Esophagus muscularis mucosa (tissue), 4 donors: ENCODE results near the gene RAD18. TPM values are rescaled to one million over a fixed set of nuclear protein-coding genes. Genes with fewer than 3 reads are reported as not detected.

Source experiments
- DNase-seq: peaks from one replicate; pipeline ENCODE4 v3.0.0-alpha.2; 2017; ENCODE audit errors: extremely low spot score
- H3K27ac ChIP-seq, 4 donors: fragments of 200-600 bp; sonication (generic); replicated peaks in 1 of 4; 1 replicate in 3 of 4; 2 replicates in 1 of 4; pipeline ENCODE4 v1.5.1; 2016 to 2019; ENCODE audit warnings: mild to moderate bottlenecking in 1 of 4
- H3K27me3 ChIP-seq, 4 donors: fragments of 200-600 bp; sonication (generic); one replicate each; pipeline versions ENCODE4 v1.5.1 to v1.6.0; 2016 to 2019
- H3K36me3 ChIP-seq, 4 donors: fragments of 200-600 bp; sonication (generic); one replicate each; pipeline ENCODE4 v1.5.1; 2016 to 2019
- H3K4me1 ChIP-seq, 4 donors: fragments of 200-600 bp; sonication (generic); one replicate each; pipeline ENCODE4 v1.5.1; 2016 to 2019
- H3K4me3 ChIP-seq, 4 donors: fragments of 200-600 bp; sonication (generic); 1 replicate in 2 of 4; 2 replicates in 2 of 4; pipeline ENCODE4 v1.5.1; 2016 to 2019; ENCODE audit warnings: mild to moderate bottlenecking in 4 of 4, moderate library complexity in 1 of 4
- H3K9me3 ChIP-seq, 4 donors: fragments of 200-600 bp; sonication (generic); 1 replicate in 3 of 4; 2 replicates in 1 of 4; pipeline ENCODE4 v1.5.1; 2016 to 2019
- EP300 ChIP-seq: sonication (generic); formaldehyde crosslinking; IDR thresholded peaks from one replicate; pipeline ENCODE4 v1.6.1; 2017; ENCODE audit warnings: antibody characterized with exemption
- POLR2A ChIP-seq: fragments of 450-650 bp; IDR thresholded peaks from one replicate; pipeline ENCODE4 v1.6.1; 2017; ENCODE audit warnings: antibody characterized with exemption, moderate library complexity, mild to moderate bottlenecking, low read depth
- POLR2AphosphoS5 ChIP-seq, 2 donors: sonication (generic); formaldehyde crosslinking; IDR thresholded peaks; one replicate each; pipeline ENCODE4 v1.6.1; 2017; ENCODE audit warnings: antibody characterized with exemption in 2 of 2
- WGBS: methylation state at CpG from one replicate; pipeline ENCODE4 v1.1.5; 2018; 5-methylcytosine and 5-hydroxymethylcytosine counted together
- intact Hi-C: fragments of 100-400 bp; cut with DNase I; formaldehyde crosslinking; loops from one replicate; pipeline ENCODE4 v1.15.1; 2023
- total RNA-seq, 4 donors: library from RNA; depleted of rRNA; stranded (reverse); fragments of >200 nt; gene quantifications; one replicate each; pipeline versions ENCODE4 v1.1.0 to v1.2.1, GENCODE V29; 2016
- TF ChIP-seq, protein P1 (sequence below), 3 experiments: fragments of 200-600 bp in 2 of 3; fragments of 450-650 bp in 1 of 3; sonication (generic) in 2 of 3; IDR thresholded peaks; one replicate each; pipeline ENCODE4 v1.5.1; 2017 to 2019; ENCODE audit warnings: antibody characterized with exemption in 3 of 3, mild to moderate bottlenecking in 2 of 3, moderate library complexity in 1 of 3

RAD18 gene
- total RNA-seq, 4 donors from 2014 or later, result 3.4 to 6.6 (median 5.2) TPM

DNA sequence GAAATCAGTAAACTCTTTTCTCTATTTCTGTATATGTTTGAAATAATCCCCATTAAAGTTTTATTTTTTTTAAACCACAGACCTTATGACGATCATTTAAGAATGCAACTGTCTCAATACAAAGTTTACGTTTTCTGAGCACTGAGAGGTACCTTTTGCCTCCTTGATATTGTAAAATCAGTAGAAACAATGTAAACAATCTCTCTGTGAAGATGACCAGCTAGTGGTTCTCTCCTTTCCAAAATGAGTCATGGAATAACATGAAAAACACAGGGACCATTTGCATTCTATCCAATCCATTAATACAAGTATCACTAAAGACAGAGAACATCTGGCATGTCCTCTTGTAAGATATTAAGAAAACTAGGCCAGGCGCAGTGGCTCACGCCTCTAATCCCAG, 48.8 kb downstream of the RAD18 start:
- H3K9me3 ChIP-seq, result no peaks in the 10 kb centered on the region
- no peak overlapping the region for H3K27ac ChIP-seq
- intact Hi-C loops, result no loop called here
- H3K4me3 ChIP-seq, result no peak overlapping the region
- 86% methylated on average over 4 of the region's 4 CpGs for WGBS
- H3K4me1 ChIP-seq, result no peaks in the 10 kb centered on the region
- TF ChIP-seq EP300 (no peak), POLR2AphosphoS5 (IDR thresholded peaks at IDR 0.05) (no peak), POLR2A (no peak)
- TF ChIP-seq, protein P1, sequence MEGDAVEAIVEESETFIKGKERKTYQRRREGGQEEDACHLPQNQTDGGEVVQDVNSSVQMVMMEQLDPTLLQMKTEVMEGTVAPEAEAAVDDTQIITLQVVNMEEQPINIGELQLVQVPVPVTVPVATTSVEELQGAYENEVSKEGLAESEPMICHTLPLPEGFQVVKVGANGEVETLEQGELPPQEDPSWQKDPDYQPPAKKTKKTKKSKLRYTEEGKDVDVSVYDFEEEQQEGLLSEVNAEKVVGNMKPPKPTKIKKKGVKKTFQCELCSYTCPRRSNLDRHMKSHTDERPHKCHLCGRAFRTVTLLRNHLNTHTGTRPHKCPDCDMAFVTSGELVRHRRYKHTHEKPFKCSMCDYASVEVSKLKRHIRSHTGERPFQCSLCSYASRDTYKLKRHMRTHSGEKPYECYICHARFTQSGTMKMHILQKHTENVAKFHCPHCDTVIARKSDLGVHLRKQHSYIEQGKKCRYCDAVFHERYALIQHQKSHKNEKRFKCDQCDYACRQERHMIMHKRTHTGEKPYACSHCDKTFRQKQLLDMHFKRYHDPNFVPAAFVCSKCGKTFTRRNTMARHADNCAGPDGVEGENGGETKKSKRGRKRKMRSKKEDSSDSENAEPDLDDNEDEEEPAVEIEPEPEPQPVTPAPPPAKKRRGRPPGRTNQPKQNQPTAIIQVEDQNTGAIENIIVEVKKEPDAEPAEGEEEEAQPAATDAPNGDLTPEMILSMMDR (IDR thresholded peaks at IDR 0.05), result no peak
- no peaks in the 10 kb centered on the region for H3K27me3 ChIP-seq
- DNase-seq, result no peak
- H3K36me3 ChIP-seq, result peaks cover 0 to 15% (median 2%) of the 10 kb centered on the region in 4 donors

DNA sequence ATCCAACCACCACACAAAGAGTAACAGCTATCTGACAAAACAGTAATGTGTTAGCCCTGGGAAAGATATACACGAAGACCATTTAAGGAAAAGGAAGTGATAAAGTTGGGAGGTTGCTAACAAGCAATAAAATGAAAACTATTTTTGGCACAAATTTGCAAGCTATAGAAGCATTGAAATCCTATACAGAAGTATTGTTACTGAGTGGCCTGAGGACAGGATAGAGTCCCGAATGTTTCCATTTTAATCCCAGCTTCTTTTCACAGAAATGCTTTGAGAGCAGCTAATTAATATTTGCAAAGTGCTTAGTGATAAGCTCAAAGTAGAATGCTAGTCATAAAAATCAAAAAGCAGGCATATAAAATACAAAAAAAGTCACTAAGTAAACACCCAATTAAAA, 51.5 kb downstream of the RAD18 start:
- 74% methylated on average over 2 of the region's 2 CpGs for WGBS
- Histone ChIP-seq H3K9me3 (no peaks in the 10 kb centered on the region), H3K36me3 (peaks cover 0 to 19% (median 0%) of the 10 kb centered on the region in 4 donors), H3K27ac (no peak overlapping the region), H3K27me3 (no peaks in the 10 kb centered on the region), H3K4me1 (no peaks in the 10 kb centered on the region), H3K4me3 (no peak overlapping the region)
- intact Hi-C loops, result no loop called here
- TF ChIP-seq POLR2A, result no peak
- TF ChIP-seq EP300, result no peak
- TF ChIP-seq POLR2AphosphoS5 (IDR thresholded peaks at IDR 0.05), result no peak
- TF ChIP-seq, protein P1 (IDR thresholded peaks at IDR 0.05), result no peak
- DNase-seq, result no peak

DNA sequence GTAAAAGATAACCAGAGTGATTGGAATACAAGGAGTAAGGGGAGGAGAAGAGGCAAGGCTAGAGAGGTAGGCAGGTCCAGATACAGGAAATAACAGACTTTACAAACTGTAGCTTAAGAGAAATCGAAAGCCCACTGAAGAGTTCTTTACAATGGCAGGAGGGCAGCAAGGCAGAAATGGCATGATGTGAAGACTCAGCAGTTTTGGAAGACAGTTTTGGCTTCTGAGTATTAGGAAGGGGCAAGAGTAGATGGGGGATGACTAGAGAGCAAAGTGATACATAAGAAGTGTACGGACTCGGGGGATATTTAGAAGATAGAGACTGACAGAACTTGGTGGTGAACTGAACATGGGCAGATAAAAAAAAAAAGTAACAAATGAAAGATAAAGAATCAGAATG, 54.1 kb downstream of the RAD18 start:
- no peak overlapping the region for H3K4me3 ChIP-seq
- 96% methylated on average over 3 of the region's 3 CpGs for WGBS
- TF ChIP-seq POLR2AphosphoS5 (IDR thresholded peaks at IDR 0.05) (no peak), EP300 (no peak), POLR2A (no peak)
- TF ChIP-seq, protein P1 (IDR thresholded peaks at IDR 0.05), result no peak
- intact Hi-C loops, result no loop called here
- H3K27me3 ChIP-seq, result no peaks in the 10 kb centered on the region
- no peaks in the 10 kb centered on the region for H3K4me1 ChIP-seq
- DNase-seq, result no peak
- no peak overlapping the region for H3K27ac ChIP-seq
- H3K9me3 ChIP-seq, result no peaks in the 10 kb centered on the region
- H3K36me3 ChIP-seq, result peaks cover 0 to 19% (median 0%) of the 10 kb centered on the region in 4 donors

DNA sequence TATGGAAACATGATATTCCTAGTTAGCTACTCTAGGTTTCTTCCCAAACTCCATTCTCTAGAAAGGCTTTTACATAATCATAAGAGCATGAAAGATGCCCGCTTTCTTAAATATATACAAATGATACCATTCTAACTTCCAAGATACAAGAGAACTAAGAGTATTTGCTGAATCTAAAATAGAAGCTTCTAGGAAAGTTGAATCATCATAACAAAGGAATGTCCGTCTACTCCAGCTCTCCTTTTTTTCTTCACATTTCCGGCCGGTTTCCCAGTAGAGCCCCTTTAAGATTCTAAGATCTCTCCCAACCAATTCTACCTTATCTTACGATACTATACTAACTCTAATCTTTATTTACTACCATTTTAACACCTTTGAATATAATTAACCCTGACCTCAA, 60.1 kb downstream of the RAD18 start:
- TF ChIP-seq, protein P1 (IDR thresholded peaks at IDR 0.05), result no peak
- TF ChIP-seq POLR2A, result no peak
- no peak for TF ChIP-seq POLR2AphosphoS5 (IDR thresholded peaks at IDR 0.05)

DNA sequence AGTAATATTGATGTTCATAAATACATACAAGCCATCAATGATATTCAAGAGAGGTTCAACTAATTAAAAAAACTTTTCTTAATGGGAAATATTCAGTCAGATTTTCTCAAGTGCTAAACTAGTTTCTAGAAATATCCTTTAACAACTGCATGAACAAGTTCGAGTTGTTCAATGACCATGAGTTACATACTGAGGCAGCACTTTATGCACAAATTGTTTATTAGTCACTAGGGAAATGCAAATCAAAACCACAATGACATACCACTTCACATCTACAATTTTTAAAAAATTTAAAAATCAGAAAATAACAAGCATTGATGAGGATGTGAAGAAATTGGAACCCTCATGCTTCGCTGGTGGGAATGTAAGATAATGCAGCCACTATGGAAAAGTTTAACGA, 62.4 kb downstream of the RAD18 start:
- no peak for DNase-seq
- H3K27ac ChIP-seq, result no peak overlapping the region
- no peaks in the 10 kb centered on the region for H3K9me3 ChIP-seq
- H3K36me3 ChIP-seq, result peaks cover 0 to 17% (median 5%) of the 10 kb centered on the region in 4 donors
- no peaks in the 10 kb centered on the region for H3K27me3 ChIP-seq
- no peaks in the 10 kb centered on the region for H3K4me1 ChIP-seq
- 96% methylated on average over 3 of the region's 3 CpGs for WGBS
- H3K4me3 ChIP-seq, result no peak overlapping the region
- TF ChIP-seq POLR2A (no peak), EP300 (no peak), POLR2AphosphoS5 (IDR thresholded peaks at IDR 0.05) (no peak)
- TF ChIP-seq, protein P1 (IDR thresholded peaks at IDR 0.05), result no peak
- intact Hi-C loops, result no loop called here

More for the DNA sequence above, 60.1 kb downstream of the RAD18 start:
- Histone ChIP-seq H3K4me1 (no peaks in the 10 kb centered on the region), H3K27me3 (no peaks in the 10 kb centered on the region), H3K9me3 (no peaks in the 10 kb centered on the region), H3K27ac (no peak overlapping the region), H3K36me3 (peaks cover 0 to 6% (median 0%) of the 10 kb centered on the region in 4 donors), H3K4me3 (no peak overlapping the region)
- intact Hi-C loops, result no loop called here
- no peak for DNase-seq
- WGBS, result 96% methylated on average over 5 of the region's 5 CpGs
